Pancreas (tissue), 10 donors: ENCODE measurements around the gene CDK14. TPM values are rescaled to one million over a fixed set of nuclear protein-coding genes. Genes with fewer than 3 reads are reported as not detected.

Experiments used
- ATAC-seq, 4 donors: fragments of 200-7000 bp; cut with Tn5 transposase; one replicate each; pipeline versions ENCODE4 v1.8.0 to v1.9.1; 2020; ENCODE audit warnings: mild to moderate bottlenecking in 4 of 4, moderate library complexity in 4 of 4
- DNase-seq, 6 donors: peaks; one replicate each; pipeline ENCODE4 v3.0.0-alpha.2; 2020
- FAIRE-seq: peaks from 2 replicates; lab custom pipeline; 2012; peaks lifted over from hg19 to GRCh38; lab: Jason Lieb, UNC
- H3K27ac ChIP-seq, 4 donors: fragments of 200-600 bp; sonication (generic); 1 replicate in 3 of 4; 2 replicates in 1 of 4; pipeline versions ENCODE4 v1.5.0 to v1.8.0; 2020
- H3K27me3 ChIP-seq, 4 donors: fragments of 200-600 bp; one replicate each; pipeline ENCODE4 v1.8.0; 2021
- H3K36me3 ChIP-seq, 3 donors: fragments of 200-600 bp; sonication (generic) in 1 of 3; one replicate each; pipeline versions ENCODE4 v1.5.0 to v1.8.0; 2020 to 2021
- H3K4me1 ChIP-seq, 3 donors: fragments of 200-600 bp; one replicate each; pipeline ENCODE4 v1.8.0; 2021
- H3K4me3 ChIP-seq, 4 donors: fragments of 200-600 bp; sonication (generic) in 2 of 4; one replicate each; pipeline versions ENCODE4 v1.5.0 to v1.8.0; 2020 to 2021
- H3K9me3 ChIP-seq, 4 donors: fragments of 200-600 bp; one replicate each; pipeline ENCODE4 v1.8.0; 2021
- WGBS, 2 donors: extraction: QIAGEN DNeasy Blood & Tissue Kit; methylation state at CpG; one replicate each; pipeline ENCODE4 v1.1.7; 2013; 5-methylcytosine and 5-hydroxymethylcytosine counted together
- intact Hi-C, 3 donors: fragments of 100-400 bp; cut with DNase I; formaldehyde crosslinking; loops; one replicate each; pipeline versions ENCODE4 v1.11.1 to v1.14.2; 2022
- polyA plus RNA-seq, 2 donors: library from polyadenylated mRNA; stranded (reverse); fragments of 200-250 nt; gene quantifications; one replicate each; pipeline ENCODE4 v1.2.3, GENCODE V29; 2013
- total RNA-seq, 6 donors: library from RNA; stranded (reverse); fragmentation: NEBNext Ultra II Directional in 4 of 6; extraction: Animal tissue kit (Norgen Biotek cat#: 25700) in 4 of 6; gene quantifications; one replicate each; pipeline versions ENCODE4 v1.2.1 to v1.2.4, GENCODE V29; 2021 to 2023
- TF ChIP-seq, protein P1 (sequence below), 4 donors: fragments of 200-600 bp; sonication (generic) in 3 of 4; IDR thresholded peaks; one replicate each; pipeline versions ENCODE4 v1.5.0 to v1.8.0; 2021; ENCODE audit warnings: antibody characterized with exemption in 4 of 4
- donor health status: healthy with polysubstance abuse.
- donor health status: DM: no; HTN: no; CAD: no; lungs with moderate emphysema.
- donor health status: DM: no; HTN: no; CAD: no.
- donor health status: control.
- donor health status: control.
- donor health status: Bipolar disorder and iron deficiency.
- donor health status: DM: yes; HTN: yes; CAD: no.
- donor health status: DM: no; HTN: no; CAD: no.
- donor health status: DM: no; HTN: no; CAD: no.
- donor health status: DM: yes; HTN: yes; CAD: no.

CDK14 gene
- total and polyA plus RNA-seq, 8 donors = 4.5 to 48.3 (median 24.7) TPM

DNA sequence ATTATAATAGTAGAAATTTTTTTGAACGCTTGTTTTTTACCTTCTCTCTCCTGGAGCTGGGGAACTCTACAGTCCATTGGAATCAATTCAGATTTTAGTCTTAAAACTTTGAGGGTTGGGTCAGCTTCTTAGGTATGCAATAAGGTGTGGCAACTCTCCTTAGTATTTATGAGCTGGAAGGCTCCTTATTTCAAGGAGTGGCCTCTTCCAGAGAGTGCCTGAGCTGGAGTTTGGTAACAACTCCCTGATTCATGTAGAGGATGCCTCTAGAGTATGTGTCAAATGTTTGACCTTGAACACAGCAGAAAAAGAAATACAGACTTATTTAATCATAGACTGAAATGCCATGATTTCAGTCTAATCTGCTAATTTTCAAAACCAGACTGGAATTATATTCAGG is 11.1 kb downstream of the CDK14 start:
- no peak for DNase-seq
- Histone ChIP-seq H3K36me3 (no peaks in the 10 kb centered on the region), H3K27me3 (no peaks in the 10 kb centered on the region), H3K4me3 (no peak overlapping the region), H3K4me1 (no peaks in the 10 kb centered on the region), H3K9me3 (no peaks in the 10 kb centered on the region), H3K27ac (no peak overlapping the region)
- FAIRE-seq = no peak
- TF ChIP-seq, protein P1, sequence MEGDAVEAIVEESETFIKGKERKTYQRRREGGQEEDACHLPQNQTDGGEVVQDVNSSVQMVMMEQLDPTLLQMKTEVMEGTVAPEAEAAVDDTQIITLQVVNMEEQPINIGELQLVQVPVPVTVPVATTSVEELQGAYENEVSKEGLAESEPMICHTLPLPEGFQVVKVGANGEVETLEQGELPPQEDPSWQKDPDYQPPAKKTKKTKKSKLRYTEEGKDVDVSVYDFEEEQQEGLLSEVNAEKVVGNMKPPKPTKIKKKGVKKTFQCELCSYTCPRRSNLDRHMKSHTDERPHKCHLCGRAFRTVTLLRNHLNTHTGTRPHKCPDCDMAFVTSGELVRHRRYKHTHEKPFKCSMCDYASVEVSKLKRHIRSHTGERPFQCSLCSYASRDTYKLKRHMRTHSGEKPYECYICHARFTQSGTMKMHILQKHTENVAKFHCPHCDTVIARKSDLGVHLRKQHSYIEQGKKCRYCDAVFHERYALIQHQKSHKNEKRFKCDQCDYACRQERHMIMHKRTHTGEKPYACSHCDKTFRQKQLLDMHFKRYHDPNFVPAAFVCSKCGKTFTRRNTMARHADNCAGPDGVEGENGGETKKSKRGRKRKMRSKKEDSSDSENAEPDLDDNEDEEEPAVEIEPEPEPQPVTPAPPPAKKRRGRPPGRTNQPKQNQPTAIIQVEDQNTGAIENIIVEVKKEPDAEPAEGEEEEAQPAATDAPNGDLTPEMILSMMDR (IDR thresholded peaks at IDR 0.05) = no peak
- 88 to 100% methylated on average over 1 of the region's 1 CpG for WGBS, 2 donors
- intact Hi-C loops = no loop called here
- ATAC-seq = no peak

- WGBS, 2 donors = 45 to 49% methylated on average over 4 of the region's 4 CpGs
- intact Hi-C loops = no loop called here
Measured at GRCh38 chr7:90610105-90610504, 14.0 kb downstream of the CDK14 start.

DNA sequence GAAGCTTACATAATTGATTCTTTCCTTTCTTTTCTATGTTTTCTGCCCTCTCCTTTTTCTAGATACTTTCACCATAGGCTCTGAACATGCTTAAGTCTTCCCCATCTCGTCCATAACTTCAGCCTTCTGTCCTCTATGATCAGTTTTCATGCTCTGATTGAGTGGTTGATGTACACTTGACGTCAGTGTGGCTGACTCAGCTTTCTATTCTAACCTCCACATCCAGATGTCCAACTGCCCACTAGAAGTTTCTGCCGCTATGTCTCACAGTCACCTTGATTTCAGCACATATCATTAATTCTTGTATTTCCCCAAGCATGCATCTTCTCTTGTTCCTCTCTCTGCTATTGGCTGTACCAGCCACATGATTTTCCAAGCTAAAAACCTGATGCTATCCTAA is 15.0 kb downstream of the CDK14 start:
- no peaks in the 10 kb centered on the region for H3K27me3 ChIP-seq
- TF ChIP-seq, protein P1 (IDR thresholded peaks at IDR 0.05) = no peak
- no peak overlapping the region for H3K4me3 ChIP-seq
- no peaks in the 10 kb centered on the region for H3K9me3 ChIP-seq
- DNase-seq (no peak), FAIRE-seq (no peak), ATAC-seq (no peak)
- H3K4me1 ChIP-seq = no peaks in the 10 kb centered on the region
- intact Hi-C loops = no loop called here
- H3K36me3 ChIP-seq = no peaks in the 10 kb centered on the region
- H3K27ac ChIP-seq = no peak overlapping the region
- 78 to 81% methylated on average over 3 of the region's 3 CpGs for WGBS, 2 donors

More at GRCh38 chr7:90610105-90610504, 14.0 kb downstream of the CDK14 start:
- Histone ChIP-seq H3K4me1 (no peaks in the 10 kb centered on the region), H3K27ac (no peak overlapping the region), H3K9me3 (no peaks in the 10 kb centered on the region), H3K36me3 (no peaks in the 10 kb centered on the region), H3K4me3 (no peak overlapping the region), H3K27me3 (no peaks in the 10 kb centered on the region)
- DNase-seq = no peak
- no peak for ATAC-seq
- FAIRE-seq = no peak
- TF ChIP-seq, protein P1 (IDR thresholded peaks at IDR 0.05) = no peak

GRCh38 chr7:90613088-90613498 is 17.0 kb downstream of the CDK14 start:
- ATAC-seq (peak in 3 of 4 donors; percentile 14 to 44 (median 34)), FAIRE-seq (no peak), DNase-seq (no peak)
- H3K4me3 ChIP-seq = no peak overlapping the region
- H3K27ac ChIP-seq = no peak overlapping the region
- intact Hi-C loops = no loop called here
- 75 to 83% methylated on average over 3 of the region's 3 CpGs for WGBS, 2 donors
- H3K4me1 ChIP-seq = no peaks in the 10 kb centered on the region
- H3K36me3 ChIP-seq = no peaks in the 10 kb centered on the region
- TF ChIP-seq, protein P1 (IDR thresholded peaks at IDR 0.05) = no peak
- H3K27me3 ChIP-seq = no peaks in the 10 kb centered on the region
- no peaks in the 10 kb centered on the region for H3K9me3 ChIP-seq

DNA sequence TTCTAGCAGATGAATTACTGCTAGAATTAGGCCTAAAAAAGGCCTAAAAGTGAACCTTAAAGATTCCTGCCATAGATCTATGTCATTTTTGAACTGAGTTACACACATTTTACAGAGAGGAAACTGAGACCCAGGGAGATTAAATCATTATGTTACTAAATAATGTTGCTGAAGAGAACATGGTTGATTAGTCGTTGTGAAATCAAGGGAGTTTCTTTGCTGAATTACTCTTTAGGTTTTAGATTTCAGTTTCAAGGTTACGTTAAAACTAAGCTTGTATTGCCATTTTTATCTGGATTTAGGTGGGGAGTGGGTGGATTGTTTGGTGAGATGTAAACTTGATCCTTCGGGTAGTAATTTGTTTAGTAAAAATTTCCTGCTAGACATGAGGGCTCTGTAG is 21.3 kb downstream of the CDK14 start:
- ATAC-seq (no peak), DNase-seq (no peak), FAIRE-seq (no peak)
- no peak overlapping the region for H3K27ac ChIP-seq
- no peaks in the 10 kb centered on the region for H3K27me3 ChIP-seq
- H3K36me3 ChIP-seq = no peaks in the 10 kb centered on the region
- peaks cover 0 to 12% (median 8%) of the 10 kb centered on the region in 3 donors for H3K4me1 ChIP-seq
- intact Hi-C loops = no loop called here
- no peaks in the 10 kb centered on the region for H3K9me3 ChIP-seq
- TF ChIP-seq, protein P1 (IDR thresholded peaks at IDR 0.05) = no peak
- WGBS, 2 donors = 60 to 71% methylated on average over 3 of the region's 3 CpGs
- no peak overlapping the region for H3K4me3 ChIP-seq
